ENCODE data around the gene VRK1. TPM values are rescaled to one million over a fixed set of nuclear protein-coding genes. Genes with fewer than 3 reads are reported as not detected.

The VRK1 gene
- total RNA-seq, 1 donor from 2014 or later, result 24.1 TPM

DNA sequence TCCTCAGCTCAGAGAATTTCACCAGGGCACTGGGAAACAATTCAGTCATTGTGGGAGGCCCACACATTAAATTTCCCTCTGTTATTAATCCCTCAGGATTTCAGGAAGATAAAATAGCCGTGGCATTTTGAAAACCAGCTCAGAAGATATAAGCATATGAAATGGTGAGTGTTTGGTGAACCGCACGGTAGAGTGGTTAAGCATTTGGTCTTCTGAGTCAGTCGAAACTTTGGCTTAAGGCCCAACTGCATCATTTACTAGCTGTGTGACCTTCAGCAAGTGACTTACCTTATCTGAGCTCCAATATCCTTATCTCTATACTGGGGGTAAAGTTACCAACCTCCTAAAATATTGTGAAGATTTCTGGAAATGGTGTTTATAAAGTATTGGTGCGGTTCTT is 5.2 kb upstream of the VRK1 start:
- DNase-seq (ENCODE audit: low spot score), result no peak

DNA sequence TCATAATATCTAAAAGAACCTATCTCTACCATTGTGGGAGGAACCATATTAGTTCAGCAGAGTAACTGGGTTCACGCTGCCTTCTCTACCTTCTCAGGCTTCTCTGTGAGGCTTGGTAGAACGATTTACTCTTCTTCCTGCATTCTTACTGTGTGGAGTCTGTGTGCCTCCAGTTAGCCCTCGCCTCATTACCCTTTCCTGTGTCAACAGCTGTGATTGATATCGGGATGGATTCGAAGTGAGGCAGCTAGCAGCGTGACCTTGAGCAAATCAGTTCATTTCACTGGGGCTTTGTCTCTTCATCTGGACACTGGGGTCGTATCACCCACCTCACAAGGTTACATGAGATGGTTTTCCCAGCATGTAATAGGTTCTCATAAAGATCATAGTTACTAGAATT is 4.6 kb upstream of the VRK1 start:
- no peak for DNase-seq (ENCODE audit: low spot score)

DNA sequence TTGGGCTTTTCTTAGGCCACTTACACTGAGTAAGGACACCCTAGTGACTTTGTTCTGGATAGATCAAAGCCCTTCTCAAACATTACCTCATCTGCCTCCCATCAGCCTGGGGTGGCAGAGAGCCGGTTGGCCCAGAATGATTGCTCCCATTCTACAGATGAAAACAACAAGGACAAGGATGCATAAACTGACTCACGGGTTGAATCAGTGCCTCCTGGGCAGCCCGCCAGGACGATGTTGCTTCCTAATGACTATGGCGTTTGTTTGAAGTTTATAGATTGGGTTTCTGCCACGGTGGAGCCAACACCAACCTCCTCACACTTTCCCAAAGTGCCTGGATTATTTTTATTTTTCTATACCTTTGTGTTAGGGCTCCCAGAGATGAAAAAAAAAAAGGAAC is 3.6 kb upstream of the VRK1 start:
- no peak for DNase-seq (ENCODE audit: low spot score)

DNA sequence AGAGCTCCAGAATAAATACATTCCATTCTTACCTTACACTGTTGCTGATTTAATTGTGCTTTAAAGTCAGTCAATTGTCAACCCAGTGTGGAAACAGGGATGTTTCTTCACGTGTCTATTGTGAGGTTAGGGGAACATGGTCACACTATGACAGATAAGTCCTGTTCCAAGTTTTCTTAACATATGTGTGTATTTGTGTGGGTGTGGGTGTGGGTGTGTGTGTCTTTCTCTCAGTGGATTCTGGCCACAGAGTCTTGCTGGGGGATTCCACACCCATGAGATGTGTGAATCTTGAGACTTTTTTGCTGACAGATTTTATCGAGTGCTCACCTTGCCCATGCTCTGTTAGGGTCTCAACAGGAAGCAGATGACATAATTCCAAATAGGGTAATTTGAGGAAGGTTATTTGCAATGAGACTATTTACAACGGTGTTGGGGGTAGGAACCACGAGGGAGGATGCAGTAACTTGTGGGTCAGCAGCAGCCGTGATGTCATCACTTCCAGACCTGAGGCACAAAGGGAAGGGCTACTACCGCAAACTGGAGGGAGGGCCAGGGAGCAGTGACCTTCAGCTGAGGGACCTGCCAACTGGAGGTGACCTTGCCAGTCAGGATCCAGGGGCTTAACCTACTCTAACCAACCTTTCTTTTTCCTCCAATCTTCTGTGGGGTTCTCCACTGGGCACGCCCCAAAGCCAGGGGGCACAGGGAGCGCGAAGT is 1.9 kb upstream of the VRK1 start:
- no peak for DNase-seq (ENCODE audit: low spot score)

DNA sequence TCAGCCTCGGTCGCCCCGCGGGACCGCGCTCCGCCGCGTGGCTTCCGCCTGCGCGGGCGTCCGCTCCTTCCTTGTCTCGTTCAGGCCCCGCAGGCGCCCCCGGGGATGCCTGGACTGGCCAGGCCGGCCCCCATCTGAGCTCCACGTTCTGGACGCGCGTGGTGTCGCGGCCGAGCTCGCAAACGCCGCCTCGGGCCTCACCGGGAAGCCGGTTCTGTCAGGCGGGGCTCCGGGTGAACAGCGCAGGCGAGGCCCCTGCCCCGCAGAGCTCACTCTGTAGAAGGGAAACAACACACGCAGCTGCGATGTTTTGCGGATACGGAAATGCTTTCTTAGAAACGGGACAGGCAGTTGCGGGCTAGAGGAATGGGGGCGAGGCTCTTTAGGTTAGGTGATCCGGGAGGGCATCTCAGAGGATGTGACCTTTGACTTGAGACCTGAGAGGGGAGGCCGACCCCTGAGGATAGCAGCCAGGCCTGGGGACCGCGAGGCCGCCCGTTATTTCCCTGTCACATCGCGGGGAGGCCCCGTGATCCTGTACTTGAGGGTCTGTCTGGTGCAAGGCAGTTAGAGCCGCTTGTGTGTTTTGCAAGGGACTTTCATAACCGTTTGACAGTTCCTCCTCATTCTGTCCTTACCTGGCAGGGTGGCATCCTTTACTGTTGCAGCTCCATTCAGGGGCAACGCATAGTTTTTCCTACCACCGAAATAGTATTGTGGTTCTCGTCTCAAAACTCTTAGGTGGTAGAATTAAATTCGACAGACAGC is 584 bp downstream of the VRK1 start:
- peak; percentile 7 for DNase-seq (ENCODE audit: low spot score)

DNA sequence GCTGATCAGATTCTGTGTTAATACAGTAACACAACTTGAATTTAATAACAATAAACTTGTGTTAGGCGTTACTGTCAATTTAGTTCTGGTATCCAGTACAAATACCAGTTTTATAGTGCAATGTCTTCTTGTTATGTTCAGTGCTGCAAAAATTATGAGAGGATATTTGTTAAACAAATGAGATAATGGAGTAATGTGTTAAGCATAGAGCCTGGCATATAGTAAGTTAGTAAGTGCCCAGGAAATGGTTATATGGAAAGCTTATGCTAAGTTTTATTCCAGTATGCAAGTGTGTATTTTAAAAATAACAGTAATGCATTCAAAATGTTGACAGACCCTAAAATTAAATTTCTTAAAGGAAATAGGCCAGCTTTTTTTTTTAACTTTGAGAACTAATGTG is 1.8 kb downstream of the VRK1 start:
- DNase-seq (ENCODE audit: low spot score), result no peak

DNA sequence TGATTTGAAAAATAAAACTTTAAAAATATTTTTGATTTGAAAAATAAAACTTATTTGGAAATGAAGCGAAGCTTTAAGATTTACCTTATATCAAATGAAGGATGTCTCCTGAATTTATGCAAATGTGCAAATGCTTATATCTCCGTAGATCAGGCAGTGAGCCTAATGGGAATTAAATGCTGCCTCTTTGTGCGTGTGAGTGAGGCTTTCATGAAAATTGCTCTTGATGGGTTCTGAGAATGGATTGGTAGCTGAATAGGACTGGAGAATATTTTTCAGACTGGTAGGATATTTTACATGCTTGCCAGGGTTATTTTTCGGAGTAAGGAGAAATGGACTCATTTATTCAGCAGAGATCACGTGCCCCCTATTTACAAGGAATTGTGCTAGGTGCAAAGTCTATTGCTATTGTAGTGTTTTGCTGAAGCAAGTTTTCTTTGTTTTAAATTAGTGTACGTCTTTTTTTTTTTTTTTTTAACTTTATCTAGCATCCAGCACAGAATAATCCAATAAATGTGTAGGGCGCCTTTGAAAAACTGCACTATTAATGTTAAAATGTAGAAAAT is 2.4 kb downstream of the VRK1 start:
- no peak for DNase-seq (ENCODE audit: low spot score)

DNA sequence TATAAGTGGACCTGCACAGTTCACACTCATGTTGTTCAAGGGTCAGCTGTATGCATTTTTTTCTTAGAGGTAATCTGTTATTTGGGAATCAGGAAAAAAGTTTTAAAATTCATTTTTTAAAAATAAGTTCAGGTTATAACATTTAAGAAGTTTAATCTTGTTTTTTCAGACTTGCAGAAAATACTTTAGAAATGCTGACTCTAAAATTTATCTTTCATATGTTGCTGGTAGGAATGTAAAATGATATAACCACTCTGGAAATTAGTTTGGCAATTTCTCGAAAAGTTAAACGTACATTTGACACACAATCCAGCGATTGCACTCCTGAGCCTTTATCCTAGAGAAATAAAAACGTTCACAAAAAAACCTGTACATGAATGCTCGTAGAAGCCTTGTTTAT is 4.7 kb downstream of the VRK1 start:
- no peak for DNase-seq (ENCODE audit: low spot score)

DNA sequence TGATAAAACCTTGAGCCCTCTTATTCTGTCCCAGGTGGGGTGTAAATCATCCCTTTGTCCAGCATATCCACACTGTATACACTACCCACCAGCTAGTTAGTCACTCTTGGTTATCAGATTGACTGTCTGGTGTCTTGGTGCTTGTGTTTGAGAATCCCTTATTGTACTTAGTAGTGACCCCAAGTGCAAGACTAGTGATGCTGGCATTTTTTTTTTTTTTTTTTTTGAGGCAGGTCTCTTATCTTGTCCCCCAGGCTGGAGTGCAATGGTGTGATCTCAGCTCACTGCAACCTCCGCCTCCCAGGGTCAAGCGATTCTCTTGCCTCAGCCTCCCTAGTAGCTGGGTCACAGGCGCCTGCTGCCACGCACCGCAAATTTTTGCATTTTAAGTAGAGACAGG is 5.8 kb downstream of the VRK1 start:
- DNase-seq (ENCODE audit: low spot score), result no peak

DNA sequence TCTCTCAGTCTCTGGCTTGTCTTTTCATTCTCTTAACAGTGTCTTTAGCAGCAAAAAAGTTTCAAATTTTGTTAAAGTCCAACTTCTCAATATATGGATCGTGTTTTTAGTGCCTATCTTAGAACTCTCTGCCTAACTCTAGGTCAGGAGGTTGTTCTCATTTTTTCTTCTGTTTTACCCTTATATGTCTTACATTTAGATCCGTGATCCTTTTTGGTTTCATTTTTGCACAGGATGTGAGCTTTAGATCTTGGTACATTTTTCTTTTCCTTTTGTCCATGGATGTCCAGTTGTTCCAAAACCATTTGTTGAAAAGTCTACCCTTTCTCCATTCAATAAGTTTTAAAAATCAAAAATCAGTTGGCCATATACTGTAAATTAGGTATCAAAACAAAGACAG is 6.8 kb downstream of the VRK1 start:
- no peak for DNase-seq (ENCODE audit: low spot score)

DNA sequence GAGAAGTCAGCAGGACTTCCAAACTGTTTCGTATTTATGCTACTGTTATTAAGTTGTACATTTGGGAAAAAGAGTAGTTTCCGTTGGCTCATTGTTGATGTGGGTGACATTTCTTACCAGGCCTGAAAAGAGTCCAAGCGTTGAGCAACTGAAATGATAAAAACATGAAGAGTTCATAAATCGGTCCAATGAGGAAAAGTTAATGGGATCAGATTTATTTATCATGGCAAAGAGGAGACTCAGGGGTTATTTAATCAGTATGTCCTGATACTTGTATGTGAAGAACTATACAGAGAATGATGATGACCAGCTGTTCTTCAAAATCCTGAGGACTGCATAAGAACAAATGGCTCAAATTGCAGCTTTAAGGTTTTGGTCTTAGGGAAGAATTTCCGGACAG is 7.7 kb downstream of the VRK1 start:
- DNase-seq (ENCODE audit: low spot score), result no peak

DNA sequence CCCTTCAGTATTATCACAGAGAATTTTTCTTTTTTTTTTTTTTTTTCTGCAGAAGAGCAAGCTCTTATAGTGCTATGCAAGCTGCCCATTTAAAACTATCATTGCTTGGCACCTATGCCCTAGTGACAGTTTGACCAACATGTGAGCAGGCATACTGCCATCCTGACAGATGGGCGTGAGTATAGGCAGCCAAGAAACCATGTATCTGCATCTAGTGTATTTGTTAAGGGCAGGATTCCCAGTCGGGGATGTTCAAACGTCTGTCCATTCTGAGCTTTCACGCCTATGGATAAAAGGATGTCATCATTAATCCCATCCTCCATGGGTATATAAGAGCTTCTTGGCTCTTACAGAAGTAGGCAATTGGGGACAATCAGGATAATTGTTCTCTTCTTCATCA is 8.8 kb downstream of the VRK1 start:
- DNase-seq (ENCODE audit: low spot score), result no peak

DNA sequence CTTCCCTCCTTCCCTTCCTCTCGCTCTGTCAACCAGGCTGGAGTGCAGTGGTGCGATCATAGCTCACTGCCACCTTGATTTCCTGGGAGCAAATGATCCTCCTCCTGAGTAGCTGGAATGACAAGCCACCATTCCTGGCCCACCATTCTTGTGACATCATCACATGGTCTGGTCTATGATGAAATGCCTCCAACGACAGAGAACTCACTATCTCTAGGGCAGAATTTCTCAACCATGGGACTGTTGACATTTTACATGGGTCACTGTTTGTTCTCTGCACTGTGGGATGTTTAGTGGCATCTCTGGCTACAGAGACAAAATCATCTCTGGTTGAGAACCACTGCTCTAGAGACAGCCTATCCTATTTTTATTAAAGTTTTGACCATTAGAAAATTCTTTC is 9.7 kb downstream of the VRK1 start:
- DNase-seq (ENCODE audit: low spot score), result no peak

DNA sequence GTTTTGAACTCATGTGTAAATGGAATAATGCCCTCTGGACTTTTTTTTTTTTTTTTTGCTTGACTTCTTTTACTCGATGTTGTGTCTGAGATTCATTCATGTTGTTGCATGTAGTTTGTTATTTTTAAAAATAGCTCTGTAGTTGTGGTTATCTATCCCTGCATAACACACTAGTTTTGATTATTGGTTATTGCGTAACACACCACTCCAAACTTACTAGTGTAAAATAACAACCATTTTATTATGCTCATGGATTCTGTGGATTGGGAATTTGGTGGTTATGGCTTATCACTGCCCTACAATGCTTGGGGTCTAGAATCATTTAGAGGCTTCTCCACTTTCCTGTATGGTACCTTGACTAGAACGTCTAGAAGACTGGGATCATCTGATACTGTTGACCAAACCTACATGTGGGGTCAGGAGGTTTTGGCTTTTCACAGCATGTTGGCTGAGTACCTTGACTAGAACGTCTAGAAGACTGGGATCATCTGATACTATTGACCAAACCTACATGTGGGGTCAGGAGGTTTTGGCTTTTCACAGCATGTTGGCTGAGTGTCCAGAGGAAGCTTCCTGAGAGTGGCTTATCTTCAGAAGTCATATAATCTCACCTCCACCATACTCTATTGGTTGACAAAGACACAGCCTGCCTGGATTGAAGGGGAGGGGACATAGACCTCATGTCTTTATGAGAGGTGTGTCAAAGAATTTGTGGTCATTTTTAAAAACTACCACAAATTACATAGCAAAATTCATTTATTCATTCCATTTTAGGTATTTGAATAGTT is 11.6 kb downstream of the VRK1 start:
- DNase-seq (ENCODE audit: low spot score), result no peak

DNA sequence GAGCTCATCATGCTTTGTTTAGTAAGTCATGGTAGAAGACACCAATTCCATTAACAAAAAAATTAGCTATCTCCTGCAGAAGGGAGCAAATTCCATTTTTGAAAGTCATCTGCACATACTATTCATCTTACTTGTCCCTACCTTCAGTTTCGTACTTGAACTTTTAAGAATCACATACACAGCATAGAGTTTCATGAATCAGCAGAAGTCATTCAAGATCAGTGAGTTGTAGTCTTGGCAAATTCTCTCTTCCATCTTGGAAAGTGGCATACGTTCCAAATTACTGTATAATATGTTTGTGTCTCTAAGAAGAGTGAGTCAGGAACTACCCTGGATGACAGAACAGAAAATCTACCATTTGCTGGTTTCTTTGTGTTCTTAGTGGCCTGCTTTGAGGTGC is 14.1 kb downstream of the VRK1 start:
- DNase-seq (ENCODE audit: low spot score), result no peak

DNA sequence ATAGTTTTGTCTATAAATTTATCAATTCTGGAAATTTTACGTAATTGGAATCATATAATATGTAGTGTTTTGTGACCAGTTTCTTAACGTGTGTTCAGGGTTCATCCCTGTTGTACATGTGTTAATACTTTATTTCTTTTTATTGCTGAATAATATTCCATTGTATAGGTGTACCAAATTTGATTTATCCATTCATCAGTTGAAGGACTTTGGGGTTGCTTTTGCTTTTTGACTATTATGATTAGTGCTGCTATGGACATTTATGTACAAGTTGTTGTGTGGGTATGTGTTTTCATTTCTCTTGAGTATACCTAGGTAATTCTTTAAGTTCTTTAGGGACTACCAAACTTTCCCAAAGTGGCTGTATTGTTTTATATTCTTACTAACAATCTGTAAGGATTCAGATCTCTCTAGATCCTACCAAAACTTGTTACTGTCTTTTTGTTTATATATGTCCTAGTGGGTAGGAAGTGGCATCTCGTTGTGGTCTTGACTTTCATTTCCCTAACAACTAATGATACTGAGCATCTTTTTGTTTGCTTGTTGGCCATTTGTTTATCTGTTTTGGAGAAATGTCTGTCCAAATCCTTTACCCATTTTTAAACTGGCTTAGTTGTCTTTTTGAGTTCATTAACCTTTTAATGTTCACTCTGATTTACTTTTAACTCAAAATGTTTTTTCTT is 14.9 kb downstream of the VRK1 start:
- DNase-seq (ENCODE audit: low spot score), result no peak

DNA sequence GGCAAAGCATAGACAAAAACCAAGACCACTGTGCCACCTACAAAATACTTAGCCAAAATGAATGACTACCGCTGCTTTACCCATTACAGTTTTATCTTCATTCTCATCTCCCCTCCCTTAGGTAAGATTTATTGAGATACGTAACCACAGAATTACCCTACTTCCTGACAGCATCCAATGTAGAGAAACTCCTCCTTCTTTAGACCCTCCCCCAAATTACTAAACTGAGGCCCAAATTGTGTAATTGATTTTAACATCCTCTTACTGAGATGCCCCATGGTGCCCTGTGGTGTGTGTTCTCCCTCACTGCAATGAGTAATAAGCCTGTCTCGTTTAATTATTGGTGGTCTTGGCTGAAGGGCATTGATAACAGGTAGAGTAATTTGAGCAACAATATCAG is 19.1 kb downstream of the VRK1 start:
- no peak for DNase-seq (ENCODE audit: low spot score)

DNA sequence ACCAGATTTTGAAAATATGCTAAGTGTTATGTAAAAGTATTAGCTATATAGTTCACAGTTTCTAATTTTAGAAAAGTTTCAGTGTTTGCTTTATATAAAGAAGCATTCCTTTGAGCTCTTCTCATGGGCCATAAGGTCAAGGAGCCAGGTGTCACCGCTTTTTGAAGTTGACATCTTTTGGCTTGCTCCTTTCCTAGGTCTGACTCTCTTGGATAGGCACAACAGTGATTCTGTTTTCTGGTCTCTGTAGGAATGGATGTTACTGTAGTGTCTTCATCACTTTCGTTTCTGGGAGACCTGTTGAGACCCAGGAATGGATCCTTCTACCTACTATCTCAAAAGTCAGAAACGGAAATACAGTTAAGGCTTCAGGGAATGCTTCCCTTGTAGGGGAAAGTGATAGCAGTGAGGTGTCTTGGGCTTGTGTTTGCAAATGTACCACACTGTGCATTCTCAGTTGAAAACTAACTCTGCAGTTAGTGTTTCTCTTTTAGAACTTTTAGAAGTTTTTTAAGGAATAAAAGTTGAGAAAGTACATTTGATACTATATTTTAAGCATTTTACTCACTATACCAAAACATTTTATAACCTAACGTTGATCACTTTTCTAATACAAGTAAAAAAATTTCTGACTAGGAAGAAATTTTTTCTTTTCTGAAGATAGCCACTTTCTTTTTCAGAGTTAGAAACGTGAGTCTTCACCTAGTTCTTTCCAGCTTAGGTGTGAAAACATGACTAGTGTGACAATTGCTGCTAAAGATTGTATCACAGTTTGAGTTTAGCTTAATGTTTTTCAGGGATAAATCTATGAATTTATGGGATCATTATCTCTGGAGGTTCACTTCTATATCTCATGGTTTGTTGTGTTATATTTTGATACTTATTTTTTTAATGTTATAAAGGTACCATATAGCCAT is 20.8 kb downstream of the VRK1 start:
- DNase-seq (ENCODE audit: low spot score), result no peak

DNA sequence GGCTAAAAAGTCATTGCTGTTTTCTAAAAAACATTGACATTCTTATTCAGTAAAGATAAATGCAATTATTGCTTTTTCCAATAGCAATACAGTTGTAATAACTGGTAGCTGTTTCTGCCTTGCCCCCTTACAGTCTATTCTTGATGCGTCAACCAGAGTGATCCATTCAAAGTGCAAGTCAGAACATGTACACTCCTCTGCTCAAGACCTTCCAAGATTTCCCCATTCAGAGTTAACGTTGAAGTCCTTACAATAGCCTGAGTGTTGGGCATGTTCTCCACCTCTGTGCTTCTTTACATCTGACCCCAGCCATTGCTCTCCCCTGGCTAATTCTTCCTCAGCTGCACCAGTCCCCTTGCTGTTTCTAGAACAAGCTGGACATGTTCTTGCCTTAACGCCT is 24.3 kb downstream of the VRK1 start:
- no peak for DNase-seq (ENCODE audit: low spot score)

DNA sequence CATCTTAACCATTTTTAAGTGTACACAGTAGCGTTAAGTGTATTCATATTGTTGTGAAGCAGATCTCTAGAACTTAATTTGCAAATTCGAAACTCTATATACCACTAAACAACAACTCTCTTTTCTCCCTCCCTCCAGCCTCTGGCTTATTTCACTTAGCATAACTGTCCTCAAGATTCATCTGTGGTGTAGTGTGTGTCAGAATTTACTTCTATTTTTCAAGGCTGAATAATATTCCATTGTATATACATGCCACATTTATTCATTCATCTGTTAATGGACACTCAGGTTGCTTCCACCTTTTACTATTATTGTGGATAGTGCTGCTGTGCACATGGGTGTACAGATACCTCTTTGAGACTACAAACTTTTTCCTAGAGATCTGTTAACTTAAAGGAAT is 26.5 kb downstream of the VRK1 start:
- DNase-seq (ENCODE audit: low spot score), result no peak

DNA sequence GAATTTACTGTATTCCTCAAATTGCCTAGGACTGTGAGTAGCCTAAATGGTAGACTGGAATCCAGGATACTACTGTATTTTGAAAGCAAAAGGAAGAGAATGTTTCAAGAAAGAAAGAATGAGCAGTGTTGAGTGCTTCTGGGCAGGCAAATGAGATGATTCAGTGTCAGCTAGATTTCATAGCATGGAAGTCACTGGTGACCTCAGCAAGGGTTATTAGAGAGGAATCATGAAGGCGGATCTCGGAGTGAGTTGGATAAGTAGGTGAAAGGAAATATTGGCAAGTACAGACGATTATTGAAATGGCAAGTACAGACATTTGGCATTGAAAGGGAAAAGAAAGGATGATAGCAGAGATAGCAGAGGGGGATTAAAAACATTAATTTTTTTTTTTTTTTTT is 27.1 kb downstream of the VRK1 start:
- no peak for DNase-seq (ENCODE audit: low spot score)

Data from umbilical cord (tissue), 2 donors.